T-helper 1 cell (primary cell): ENCODE results near the gene TENM3.

ENCODE experiments used
- DNase-seq, 5 donors: peaks; one replicate each; pipeline ENCODE4 v3.0.0-alpha.2; 2012 to 2020

Gene TENM3

DNA sequence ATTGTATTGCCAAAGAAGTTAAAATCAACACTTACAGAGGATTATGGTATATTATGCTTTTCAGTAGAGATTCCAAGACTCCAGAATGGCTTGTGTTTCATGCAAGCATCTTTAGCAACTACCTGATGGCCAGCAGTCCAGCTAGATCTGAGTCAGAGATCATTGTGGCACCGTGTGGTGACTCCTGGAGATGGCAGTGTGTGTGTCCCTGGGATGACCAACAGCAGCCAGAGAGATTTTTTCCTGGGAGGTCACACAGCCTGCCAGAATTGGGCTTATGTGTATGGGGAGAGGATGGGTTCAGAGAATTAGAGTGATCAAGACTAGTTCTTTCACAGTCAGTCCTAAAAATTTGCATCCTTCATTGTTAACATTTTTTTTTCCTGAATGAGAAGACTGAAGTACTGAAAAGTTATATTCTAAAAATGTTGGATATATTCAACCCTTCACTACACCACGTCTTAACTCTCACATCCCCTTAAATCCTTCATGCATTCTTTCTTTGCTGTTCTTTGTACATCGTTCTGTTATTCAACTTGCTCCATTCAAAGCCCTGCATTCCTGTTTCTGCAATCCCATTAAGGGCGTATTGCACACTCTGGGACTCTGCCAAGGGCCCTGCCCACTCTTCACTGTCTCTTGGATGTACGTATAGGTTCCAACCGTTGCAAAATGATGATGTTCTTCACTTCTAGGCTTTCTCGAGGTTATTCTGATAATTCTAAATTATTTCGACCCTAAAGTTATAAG is 12.4 kb downstream of the TENM3 start:
- DNase-seq = no peak

DNA sequence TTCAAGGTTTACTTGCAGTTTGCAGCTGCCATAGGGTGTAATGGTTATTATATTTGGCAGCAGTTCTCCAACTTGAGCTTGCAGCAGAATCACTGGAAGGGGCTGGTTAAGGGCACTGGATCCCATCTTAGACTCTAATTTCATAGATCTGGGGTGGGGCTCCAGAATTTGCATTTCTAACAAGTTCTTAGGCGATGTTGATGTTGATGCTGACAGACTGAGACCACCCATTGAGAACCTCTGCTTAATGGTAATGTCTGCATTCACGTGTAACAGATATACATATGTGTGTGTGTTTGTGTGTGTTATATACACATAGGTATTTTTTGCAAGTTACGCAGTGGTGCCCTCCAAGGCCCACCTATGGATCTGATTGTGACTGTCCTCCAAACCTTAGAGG is 13.8 kb downstream of the TENM3 start:
- no peak for DNase-seq

DNA sequence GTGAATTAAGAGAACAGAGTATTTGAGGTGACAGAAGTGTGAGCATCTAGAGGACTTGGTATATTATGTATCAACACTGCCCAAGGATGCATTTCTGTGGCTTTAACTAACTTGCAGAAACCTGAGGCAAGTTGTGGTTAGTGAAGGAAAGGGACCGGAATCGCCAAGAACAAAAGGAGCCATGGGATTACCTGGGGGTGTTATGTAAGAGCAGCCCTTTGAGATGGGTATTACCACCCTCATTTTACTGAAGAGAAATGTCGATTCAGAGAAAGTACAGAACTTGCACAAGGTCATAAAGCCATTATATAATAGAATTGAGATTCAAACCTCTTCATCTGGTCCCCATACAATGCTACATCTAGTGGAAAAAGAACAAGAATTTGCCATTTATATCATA is 14.3 kb downstream of the TENM3 start:
- DNase-seq = no peak

DNA sequence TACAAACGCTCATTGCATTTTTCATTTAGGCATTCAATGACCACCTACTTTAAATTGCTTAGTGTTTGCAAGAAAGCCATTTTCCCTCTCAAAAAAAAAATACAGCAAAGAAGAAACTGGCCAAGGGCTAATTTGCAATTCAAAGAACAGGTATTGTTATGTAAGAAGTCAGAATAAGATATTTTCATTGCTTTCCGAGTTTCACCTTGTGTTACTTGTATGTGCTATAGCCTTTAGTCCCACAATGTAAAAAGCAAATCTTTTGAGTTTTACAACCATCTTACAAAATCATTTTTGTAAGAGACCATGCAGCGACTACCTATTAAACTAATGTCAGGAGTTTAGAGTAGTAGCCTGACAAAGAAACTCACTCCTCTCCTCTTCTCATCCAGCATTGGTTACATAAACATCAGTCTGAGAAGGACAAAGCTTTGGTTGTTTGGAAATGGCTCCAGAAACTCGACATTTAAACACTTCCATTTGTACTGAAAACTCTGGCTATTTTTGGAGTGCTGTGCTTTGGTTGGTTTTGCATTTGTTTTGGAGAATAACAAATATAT is 15.3 kb downstream of the TENM3 start:
- DNase-seq = no peak

DNA sequence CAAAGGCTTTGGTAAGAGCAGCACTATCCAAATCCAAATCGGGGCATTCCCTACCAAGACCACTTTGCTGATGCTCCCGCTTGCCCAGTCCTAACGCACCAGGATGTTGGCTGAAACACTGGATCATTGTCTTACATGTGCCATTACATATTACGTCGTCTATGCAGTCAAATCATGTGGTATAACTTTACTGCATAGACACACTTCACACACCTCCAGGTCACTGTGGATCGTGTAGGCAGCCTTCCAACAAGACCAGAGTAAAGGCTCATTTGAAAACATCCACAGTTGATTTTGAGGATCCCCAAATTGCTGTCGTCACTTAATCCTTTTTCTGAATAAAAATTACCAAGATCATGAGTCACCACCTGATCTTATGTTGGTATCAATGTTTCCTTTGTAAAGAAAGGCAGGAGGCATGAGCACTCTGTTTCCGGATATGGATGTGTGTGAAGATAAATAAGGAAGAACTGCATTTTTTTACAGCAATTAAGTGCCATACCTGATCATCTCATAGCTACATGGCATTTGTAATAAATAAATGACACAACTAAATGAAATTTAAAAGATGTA is 18.5 kb downstream of the TENM3 start:
- DNase-seq = no peak

DNA sequence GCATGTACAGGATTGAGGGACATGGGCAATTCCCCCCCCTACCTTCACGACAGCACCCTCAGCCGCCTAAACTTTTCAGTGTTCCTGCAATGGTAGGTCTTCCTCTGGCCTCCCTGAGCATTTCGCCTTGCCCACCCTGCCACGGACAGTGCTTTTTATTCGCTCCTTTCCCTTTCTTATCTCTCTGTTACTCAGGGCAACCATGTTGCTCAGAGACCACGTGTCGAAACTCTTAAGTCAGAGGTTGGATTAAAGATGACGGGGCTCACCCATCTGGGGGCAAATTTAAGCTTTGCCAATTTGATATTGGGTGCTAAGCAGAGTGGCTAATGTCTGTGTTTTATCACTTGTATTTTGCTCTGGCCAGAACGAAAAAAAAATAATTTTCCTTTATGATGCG is 20.4 kb downstream of the TENM3 start:
- DNase-seq = no peak

DNA sequence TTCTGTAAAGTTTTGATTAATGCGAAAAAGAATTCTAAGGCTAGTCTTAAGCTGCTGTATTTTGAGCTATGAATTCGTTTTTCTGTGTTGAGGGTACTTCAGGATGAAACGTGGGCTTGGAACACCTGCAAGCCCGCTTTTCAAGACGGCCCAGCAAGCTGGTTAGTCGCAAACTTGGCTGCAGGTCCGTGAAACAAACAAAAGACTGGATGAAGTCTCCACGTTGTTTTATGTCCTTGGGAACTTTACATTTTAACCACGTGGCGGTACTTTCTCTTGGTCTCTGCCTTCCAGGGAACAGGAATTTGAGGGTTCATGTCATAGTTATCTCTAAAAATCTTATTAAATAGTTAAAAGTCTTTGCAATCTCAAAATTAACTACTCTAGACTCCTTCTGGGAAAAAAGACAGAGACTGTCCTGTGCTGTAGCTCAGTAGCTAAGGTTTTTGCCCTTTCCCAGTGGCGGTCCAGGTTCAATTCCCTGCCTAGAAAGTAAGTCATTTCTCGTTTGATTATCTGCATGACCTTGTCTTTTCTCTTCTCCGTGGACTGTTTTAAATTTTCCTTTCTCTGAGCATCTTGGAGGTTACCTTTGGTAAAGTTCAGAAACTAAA is 21.0 kb downstream of the TENM3 start:
- DNase-seq = no peak

DNA sequence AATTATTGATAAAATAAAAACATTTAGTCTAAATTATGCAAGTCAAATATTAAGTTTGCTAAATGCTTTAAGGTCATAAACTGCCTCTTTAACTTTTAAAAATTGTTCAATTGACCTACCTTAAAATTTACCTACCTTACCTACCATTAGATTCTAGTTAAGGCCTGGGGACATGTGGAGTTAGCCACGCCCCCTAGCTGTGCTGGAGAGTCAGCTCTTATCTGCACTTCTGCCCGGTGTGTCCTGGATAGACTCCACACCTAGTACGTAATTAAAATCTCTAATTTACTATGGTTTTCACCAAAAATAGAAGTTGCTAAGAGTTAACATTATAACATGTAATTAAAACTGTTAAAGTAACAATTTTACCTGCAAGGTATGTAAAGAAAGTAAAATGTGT is 22.7 kb downstream of the TENM3 start:
- no peak for DNase-seq

DNA sequence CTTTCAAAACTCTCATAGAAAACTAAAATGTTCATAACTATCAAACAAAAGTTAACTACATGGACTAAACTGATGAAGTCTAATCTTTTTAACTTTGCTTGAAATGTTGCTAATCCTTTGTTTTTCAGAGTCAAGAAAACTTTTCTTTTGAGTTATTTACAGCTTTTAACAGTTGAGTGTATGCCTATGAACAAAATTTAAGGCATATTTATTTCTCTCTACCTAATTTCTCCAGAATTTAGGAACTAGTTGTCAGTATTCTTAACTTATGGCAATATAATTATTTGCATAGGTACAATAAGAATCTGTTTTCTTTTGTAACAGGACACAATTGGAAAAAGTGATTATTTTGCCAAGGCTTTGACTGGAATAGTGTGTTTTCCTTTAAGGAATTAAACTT is 23.8 kb downstream of the TENM3 start:
- DNase-seq = no peak

DNA sequence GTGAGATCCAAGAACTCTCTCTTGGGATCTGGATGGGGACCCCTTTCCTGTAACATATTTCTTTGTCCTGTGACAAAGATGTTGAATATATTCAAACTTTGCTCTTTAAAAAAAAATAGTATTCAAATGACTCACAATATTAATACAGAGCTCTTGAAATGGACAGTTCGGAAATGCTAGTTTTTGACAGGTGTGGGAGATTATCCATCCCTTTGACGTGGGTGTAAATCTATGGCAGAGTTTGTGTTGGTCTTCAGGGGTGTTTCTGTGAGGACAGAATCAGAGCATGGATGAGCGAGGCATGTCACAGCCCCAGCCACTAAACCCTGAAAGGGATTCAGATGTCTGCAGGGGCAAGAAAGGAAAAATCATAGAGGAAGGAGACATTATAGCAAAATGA is 25.8 kb downstream of the TENM3 start:
- no peak for DNase-seq

DNA sequence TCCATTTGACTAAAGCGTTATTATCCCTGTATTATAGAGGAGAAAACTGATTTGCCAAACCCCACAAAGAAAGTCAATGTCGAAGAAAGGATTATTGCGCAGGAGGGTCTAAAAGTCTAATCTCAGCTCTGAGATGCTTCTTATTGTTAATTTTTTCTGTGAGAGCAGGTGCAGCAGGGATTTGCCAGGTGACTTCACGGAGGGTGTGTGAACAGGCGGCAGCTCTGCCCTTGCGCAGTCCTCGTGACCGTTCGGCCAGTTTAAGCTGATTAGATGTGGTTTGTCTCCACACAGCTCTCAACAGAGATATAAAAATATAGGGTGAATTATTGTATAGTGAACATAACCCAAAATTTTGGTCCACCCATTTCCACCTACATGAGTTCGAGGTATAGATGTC is 28.5 kb downstream of the TENM3 start:
- no peak for DNase-seq

DNA sequence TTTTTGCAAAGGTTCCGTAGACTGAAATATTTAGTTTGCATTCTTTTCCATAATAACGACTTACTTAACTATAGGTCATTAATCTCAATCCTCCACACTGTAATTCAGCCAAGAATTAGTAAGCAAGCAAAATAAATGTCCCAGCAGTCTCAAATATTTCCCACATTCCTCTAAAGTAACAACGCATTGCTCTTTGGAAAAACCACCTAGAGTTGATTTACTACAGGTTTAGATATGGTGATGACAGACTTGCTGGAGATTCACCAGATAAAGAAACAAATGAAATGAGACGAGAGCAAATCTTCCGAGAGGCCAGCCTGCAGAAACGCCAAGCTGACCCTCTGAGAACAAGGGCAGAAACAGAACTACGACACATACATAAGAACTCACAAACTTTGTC is 28.9 kb downstream of the TENM3 start:
- DNase-seq = no peak

DNA sequence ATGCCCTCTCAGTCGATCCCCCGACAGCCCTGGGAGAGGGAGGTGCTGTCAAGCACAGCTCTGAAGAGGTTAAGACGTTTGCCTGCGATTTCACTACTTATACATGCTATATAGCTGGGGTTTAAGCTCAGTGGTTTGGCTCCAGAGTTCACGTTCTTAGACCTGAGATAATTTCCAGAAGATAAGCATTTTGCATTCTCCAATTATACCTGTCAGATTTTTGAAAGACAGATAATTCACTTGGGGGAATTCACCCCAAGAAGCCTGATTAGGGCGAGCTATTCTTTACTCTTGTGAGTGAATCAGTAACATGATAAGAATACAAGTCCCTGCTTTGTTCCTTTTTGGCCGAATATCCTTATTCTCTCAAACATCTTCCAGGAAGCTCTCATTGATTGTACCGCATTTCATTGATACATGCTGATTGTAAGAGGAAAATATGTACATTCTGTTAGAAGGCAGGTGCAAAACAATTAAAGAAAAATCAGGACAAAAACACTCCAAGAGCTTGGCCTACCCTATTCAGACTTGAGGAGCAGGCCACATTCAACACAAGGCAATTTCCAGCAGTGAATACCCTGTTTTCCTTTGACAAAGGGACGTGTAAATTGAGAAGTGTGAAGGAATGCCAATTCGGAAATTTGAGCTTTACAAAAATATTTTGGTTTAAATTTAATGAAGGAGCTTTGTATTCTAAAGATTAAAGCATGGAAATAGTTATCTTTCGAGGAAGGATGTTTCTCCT is 30.2 kb downstream of the TENM3 start:
- DNase-seq = no peak

DNA sequence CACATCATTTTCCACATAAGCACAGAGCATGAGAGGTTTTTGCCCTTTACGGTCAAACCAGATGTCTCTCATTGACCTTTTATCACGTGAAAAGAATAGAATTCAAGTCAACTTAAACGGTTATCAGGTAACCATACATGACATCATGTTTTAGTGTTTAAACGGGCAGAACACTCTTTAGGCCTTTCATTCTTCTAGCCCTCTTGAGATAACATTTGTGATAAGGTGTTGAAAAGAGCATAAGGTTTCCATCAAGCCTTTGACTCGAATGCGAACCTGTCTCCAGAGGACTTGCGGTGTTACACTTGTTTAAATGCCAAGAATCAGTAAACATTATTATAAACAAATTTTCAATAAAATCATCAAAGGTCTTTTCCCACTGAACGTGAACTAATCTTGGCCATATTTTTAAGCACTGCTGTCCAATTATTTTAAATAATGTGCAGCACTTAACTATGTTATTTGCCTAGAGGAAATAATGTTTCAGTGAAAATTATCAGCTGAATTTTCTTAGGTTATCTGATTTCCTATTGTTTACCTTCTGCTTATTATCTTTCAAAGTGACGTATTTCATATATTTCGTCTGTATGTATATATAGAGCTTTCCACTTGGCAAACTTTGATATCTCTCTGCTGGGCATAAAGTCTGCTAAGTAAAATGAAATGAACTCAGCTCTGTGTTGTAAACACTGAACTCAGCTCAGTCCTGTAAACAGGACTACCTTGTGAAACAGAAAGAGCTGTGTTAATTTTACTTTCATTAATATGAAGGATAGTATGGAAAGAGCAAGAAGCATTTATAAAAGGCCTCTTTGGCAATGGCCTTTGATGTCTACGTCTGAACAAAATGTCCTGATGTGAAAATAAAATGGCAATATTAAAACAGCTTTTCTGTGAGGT is 33.3 kb downstream of the TENM3 start:
- DNase-seq = no peak

DNA sequence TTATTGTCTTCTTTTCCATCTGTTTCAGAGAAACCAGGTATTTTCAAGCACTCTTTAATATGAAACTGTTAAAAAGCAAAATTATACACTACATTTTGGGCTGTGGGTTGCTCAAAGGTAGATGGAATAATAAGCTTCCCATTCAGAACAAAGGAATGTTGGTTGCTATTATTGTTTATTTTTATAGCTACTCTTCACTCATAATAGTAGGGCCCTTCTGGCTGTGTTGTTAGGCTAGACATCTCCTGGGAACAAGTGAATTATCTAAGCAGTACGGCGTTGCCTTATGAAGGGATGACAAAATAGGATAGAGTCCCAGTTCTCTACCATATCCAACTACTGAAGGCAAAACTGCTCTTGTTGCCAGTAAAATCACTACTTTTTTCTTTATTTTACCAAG is 34.2 kb downstream of the TENM3 start:
- no peak for DNase-seq

DNA sequence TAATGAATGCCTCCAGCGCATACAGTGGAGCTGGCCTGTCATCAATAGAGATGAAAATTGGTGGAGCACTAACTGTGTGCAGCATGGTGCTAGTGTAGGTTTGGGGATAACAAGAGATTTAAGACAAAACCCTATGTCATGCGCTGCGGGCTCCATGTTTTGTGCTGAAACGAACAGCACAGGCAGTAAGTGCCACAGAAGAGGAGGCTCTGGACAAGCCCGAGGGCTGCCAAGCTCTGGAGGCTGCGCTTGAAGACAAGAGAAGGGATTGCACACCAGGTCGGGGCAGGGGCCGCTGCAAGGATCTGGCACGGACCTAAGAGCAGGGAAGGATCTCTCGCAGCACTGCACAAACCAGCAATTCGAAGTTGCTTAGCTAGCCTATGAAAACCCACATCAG is 35.5 kb downstream of the TENM3 start:
- no peak for DNase-seq

DNA sequence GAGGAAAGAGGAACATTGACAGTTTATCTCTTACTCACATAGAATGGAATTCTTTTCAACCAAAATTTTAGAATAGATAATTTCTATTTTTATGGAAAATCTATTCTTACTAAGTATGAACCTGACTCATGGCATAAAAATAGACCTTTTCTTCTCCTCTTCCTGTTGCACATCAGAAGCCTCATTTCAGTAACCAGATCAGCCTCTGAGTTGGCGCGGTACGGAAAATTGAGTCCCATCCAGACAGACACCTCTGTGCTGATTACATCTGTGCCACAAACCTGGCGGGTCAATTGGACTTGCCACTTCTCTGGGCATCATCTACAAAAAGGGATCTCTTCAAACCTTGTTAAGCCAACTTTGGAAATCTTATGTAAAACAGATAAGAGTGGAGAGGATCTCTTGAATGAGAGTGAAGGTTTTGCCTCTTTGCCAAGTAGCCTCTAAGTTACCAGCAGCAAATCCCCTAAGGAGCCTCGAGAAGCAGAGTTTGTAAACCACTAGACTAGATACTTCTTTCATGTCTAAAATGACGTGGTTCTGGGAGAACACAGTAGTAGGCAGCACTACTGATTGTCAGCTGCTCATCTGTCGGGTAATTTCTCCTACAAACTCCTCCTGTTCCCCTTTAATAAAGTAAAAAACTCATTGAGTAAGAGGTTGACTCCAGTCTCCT is 37.4 kb downstream of the TENM3 start:
- no peak for DNase-seq

DNA sequence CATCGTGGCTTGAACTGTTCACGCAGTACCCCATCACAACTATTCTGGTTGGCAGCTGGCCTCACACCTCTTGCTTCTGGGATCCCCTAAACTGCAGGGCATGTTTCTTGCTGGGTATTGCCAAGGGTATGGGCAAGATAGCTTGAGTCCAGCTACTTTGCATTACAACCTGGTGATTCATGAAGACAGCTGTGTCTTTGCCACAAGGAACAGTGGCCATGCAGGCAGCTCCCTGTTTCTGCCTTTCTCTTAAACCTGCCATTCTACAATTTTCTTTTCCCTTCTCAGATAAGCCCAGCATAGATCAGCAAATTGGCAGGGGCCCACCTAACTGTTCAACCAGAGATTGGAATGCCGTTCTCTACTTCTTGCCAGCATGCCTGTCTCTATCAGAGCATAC is 42.8 kb downstream of the TENM3 start:
- DNase-seq = no peak

DNA sequence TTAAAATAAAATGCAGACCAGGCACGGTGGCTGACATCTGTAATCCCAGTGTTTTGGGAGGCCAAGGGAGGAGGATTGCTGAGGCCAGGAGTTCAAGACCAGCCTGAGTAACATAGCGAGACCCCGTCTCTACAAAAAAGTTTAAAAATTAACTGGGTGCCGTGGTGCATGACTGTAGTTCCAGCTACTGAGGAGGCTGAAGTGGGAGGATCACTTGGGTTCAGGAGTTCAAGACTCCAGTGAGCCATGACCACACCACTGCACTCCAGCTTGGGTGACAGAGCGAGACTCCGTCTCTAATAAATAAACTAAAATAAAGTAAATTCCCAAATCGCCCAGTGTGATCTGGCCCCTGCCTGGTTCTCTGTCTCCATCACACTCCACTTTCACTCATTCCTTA is 43.7 kb downstream of the TENM3 start:
- DNase-seq = no peak

DNA sequence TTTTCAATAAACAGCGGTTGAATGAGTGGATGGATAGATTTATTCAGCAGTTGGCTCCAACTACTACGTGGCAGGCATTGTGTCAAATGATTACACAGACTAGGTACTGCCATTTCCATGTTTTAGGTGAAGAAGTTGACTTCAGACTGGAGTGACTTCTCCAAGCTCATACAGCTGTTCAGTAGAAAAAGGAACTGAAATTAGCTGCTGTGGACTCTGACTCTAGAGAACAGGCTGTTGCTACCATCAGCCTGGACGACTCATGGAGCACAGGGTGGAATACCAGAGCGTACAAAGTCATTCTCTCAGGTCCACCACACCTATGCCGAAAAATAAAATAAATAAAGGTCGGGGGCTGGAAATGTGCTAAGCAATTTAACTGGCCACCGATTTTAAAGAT is 45.3 kb downstream of the TENM3 start:
- DNase-seq = no peak

DNA sequence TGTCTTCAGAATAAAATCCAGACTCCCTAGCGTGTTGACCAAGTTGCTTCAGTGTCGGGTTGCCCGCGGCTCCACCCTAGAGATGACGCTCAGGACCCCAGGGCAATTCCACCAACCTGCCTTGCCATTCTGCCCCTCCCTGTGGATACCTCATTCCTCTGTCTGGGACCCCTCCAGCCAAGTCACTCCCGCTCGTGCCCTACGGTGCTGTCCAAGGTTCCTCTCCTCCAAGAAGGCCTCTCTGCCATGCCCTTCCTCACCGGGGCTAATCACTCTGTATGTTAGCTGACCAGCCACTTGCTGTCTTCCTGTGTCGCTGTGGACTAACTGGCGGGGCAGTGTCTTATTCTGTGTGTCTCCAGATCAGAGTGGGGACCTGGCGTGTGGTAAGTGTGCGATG is 46.6 kb downstream of the TENM3 start:
- DNase-seq = no peak

DNA sequence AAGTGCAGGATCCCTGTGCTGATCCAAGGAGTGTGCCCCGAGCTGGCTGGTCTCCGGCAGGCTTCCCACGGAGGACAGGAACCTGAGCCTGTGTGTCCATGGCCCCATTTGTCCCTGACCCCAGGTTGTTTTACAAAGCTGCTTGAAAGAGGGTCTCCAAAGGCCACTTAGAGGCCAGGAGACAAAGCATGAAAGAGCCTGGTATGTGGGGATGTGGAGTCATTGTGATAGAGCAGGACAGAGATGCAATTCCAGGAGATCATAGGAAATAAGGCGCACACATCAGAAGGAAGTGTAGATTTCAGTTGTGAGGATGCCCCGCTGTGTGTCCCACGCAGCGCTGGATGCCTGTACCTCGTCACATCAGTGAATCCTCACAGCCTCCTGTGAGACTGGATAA is 48.0 kb downstream of the TENM3 start:
- no peak for DNase-seq
